OCI-LY1 (cell line): ENCODE results near the gene SNTG2.

Experiments used
- H2AFZ ChIP-seq: fragments of 200-600 bp; sonication (generic), shearing (Covaris generic); 2 replicates; pipeline ENCODE4 v1.6.0; 2014; ENCODE audit warnings: antibody characterized with exemption, mild to moderate bottlenecking, low read length
- H3F3A ChIP-seq: fragments of 200-600 bp; sonication (generic), shearing (Covaris generic); 2 replicates; pipeline ENCODE4 v1.6.0; 2014; ENCODE audit warnings: mild to moderate bottlenecking, antibody characterized with exemption, low read length, moderate library complexity; ENCODE audit not compliant: insufficient read depth
- H3K27ac ChIP-seq: fragments of 200-600 bp; sonication (generic); 2 replicates; pipeline ENCODE4 v1.5.1; 2014; ENCODE audit warnings: low read length, mixed run types, mild to moderate bottlenecking, low read depth; ENCODE audit not compliant: poor library complexity, severe bottlenecking
- H3K27me3 ChIP-seq: fragments of 200-600 bp; sonication (generic); 2 replicates; pipeline ENCODE4 v1.6.0; 2014; ENCODE audit warnings: antibody characterized with exemption, mild to moderate bottlenecking, low read length, moderate library complexity; ENCODE audit not compliant: insufficient read depth
- H3K36me3 ChIP-seq: fragments of 200-600 bp; sonication (generic); 2 replicates; pipeline ENCODE4 v1.6.1; 2014; ENCODE audit warnings: mild to moderate bottlenecking, antibody characterized with exemption, low read length, moderate library complexity, mixed read lengths; ENCODE audit not compliant: insufficient read depth
- H3K4me1 ChIP-seq: fragments of 200-600 bp; sonication (generic); 2 replicates; pipeline ENCODE4 v1.5.1; 2014; ENCODE audit warnings: mild to moderate bottlenecking, low read length, moderate library complexity; ENCODE audit not compliant: insufficient read depth, severe bottlenecking
- H3K4me2 ChIP-seq: fragments of 200-600 bp; sonication (generic), shearing (Covaris generic); 2 replicates; pipeline ENCODE4 v1.6.1; 2014; ENCODE audit warnings: low read length
- H3K4me3 ChIP-seq: fragments of 200-600 bp; sonication (generic); 2 replicates; pipeline ENCODE4 v1.5.1; 2014; ENCODE audit warnings: low read length, low read depth, mild to moderate bottlenecking, mixed read lengths; ENCODE audit not compliant: poor library complexity, severe bottlenecking
- H3K79me2 ChIP-seq: fragments of 200-600 bp; shearing (Covaris generic); 2 replicates; pipeline ENCODE4 v1.6.1; 2016; ENCODE audit warnings: mixed run types, low read length, mixed read lengths; ENCODE audit not compliant: insufficient read depth
- H3K9ac ChIP-seq: fragments of 200-600 bp; sonication (generic), shearing (Covaris generic); 2 replicates; pipeline ENCODE4 v1.6.1; 2014; ENCODE audit warnings: mild to moderate bottlenecking, low read length, mixed read lengths
- H3K9me2 ChIP-seq: fragments of 200-600 bp; sonication (generic), shearing (Covaris generic); 2 replicates; pipeline ENCODE4 v1.6.1; 2014; ENCODE audit warnings: low read depth, mild to moderate bottlenecking, low read length, mixed read lengths
- H3K9me3 ChIP-seq: fragments of 200-600 bp; shearing (Covaris generic); 2 replicates; pipeline ENCODE4 v1.6.1; 2014; ENCODE audit warnings: low read length, mixed read lengths
- H4K20me1 ChIP-seq: fragments of 200-600 bp; sonication (generic), shearing (Covaris generic); 2 replicates; pipeline ENCODE4 v1.6.0; 2016; ENCODE audit warnings: mild to moderate bottlenecking, low read length; ENCODE audit not compliant: insufficient read depth
- EZH2 ChIP-seq: fragments of 200-600 bp; sonication (generic), shearing (Covaris generic); IDR thresholded peaks from 2 replicates; pipeline ENCODE4 v1.8.0; 2017; ENCODE audit warnings: borderline replicate concordance, mixed run types, mild to moderate bottlenecking, antibody characterized with exemption, low read length, moderate library complexity, mixed read lengths
- TF ChIP-seq, protein P1 (sequence below): fragments of 200-600 bp; sonication (generic), shearing (Covaris generic); IDR thresholded peaks from 2 replicates; pipeline ENCODE4 v1.5.1; 2017; ENCODE audit warnings: mild to moderate bottlenecking, antibody characterized with exemption, low read length, moderate library complexity, mixed read lengths

SNTG2 gene

DNA sequence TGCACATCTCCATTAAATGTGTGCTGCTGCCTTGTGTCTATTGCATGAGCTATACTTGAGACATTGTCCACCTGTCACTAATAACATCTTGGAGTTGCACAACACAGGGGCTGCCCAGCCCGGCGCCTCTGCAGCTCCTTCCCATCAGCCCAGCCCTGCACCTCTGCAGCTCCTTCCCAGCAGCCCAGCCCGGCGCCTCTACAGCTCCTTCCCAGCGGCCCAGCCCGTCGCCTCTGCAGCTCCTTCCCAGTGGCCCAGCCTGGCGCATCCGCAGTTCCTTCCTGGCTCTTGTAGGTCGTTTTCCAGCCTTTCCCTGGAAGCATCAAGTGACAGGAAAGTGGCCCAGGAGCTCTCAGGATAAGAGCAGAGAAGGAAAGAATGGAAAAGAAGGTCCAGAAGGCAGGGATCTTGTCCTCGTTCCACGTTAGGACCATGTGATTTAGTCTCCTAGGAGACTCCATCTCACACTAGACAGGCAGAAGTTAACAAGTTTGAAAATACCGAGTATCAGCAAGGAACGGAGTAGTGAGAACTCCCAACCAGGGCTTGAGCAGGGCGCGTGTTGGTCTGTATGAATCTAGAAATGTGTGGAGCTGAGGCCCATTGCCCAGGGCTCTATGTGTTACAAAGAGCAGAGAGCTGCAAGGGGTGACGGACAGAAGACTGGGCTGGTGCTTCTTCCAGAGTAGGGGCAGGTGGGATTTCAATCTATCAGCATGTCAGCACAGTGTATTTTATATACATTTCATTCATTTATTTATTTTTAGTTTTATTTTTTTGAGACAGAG is 346.9 kb downstream of the SNTG2 start:
- Histone ChIP-seq H4K20me1 (no peaks in the 10 kb centered on the region), H3K9me2 (no peaks in the 10 kb centered on the region), H2AFZ (no peak overlapping the region), H3K9ac (no peak overlapping the region), H3K79me2 (no peaks in the 10 kb centered on the region), H3F3A (no peaks in the 10 kb centered on the region), H3K36me3 (no peaks in the 10 kb centered on the region), H3K4me2 (no peak overlapping the region), H3K27ac (no peak overlapping the region), H3K4me1 (no peaks in the 10 kb centered on the region), H3K27me3 (no peaks in the 10 kb centered on the region), H3K4me3 (no peak overlapping the region), H3K9me3 (no peaks in the 10 kb centered on the region)
- no peak for TF ChIP-seq EZH2
- TF ChIP-seq, protein P1, sequence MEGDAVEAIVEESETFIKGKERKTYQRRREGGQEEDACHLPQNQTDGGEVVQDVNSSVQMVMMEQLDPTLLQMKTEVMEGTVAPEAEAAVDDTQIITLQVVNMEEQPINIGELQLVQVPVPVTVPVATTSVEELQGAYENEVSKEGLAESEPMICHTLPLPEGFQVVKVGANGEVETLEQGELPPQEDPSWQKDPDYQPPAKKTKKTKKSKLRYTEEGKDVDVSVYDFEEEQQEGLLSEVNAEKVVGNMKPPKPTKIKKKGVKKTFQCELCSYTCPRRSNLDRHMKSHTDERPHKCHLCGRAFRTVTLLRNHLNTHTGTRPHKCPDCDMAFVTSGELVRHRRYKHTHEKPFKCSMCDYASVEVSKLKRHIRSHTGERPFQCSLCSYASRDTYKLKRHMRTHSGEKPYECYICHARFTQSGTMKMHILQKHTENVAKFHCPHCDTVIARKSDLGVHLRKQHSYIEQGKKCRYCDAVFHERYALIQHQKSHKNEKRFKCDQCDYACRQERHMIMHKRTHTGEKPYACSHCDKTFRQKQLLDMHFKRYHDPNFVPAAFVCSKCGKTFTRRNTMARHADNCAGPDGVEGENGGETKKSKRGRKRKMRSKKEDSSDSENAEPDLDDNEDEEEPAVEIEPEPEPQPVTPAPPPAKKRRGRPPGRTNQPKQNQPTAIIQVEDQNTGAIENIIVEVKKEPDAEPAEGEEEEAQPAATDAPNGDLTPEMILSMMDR, result no peak

DNA sequence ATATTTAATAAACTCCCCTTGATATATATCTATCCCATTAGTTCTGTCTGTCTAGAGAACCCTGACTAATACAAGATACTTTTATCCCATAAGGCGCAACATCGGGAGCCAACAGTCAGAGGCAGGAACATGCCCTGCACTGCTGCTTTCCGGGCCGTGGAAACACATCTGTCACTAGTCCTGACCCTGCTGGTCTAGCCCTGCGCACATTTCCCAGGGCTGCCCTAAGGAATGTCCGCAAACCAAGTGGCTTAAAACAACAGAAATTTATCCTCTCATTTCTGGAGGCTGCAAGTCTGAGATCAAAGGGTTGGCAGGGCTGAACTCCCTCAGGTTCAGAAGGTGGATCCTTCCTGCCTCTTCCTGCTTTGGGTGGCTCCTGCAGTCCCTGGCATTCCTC is 348.4 kb downstream of the SNTG2 start:
- Histone ChIP-seq H3K27me3 (no peaks in the 10 kb centered on the region), H3K4me1 (no peaks in the 10 kb centered on the region), H3K36me3 (no peaks in the 10 kb centered on the region), H3K27ac (no peak overlapping the region), H3F3A (no peaks in the 10 kb centered on the region), H3K9me3 (no peaks in the 10 kb centered on the region), H3K9me2 (no peaks in the 10 kb centered on the region), H3K79me2 (no peaks in the 10 kb centered on the region), H4K20me1 (no peaks in the 10 kb centered on the region), H3K4me2 (no peak overlapping the region), H3K4me3 (no peak overlapping the region), H3K9ac (no peak overlapping the region), H2AFZ (no peak overlapping the region)
- no peak for TF ChIP-seq EZH2
- TF ChIP-seq, protein P1, result no peak

DNA sequence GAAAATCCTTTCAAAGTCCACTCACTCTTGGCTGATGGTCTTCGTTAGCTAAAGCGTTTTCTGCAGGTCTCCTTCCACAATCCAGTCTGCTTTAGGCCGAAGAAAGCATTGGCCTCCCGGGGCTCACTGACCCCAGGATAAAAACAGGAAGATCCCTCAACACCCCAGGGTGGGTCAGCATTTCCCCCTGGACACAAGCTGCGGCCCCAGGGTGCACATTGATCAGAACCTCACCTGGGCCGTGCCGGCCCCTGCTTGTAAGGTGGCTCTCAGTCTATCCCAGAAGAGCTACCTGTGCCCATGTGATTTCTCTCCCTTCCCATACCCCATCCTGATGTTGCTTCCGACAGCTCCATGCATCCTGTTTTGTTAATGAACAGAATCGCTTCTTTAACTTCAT is 349.6 kb downstream of the SNTG2 start:
- TF ChIP-seq, protein P1, result no peak
- TF ChIP-seq EZH2, result no peak
- H3K27me3 ChIP-seq, result no peaks in the 10 kb centered on the region
- no peak overlapping the region for H2AFZ ChIP-seq

More for the DNA sequence above, 349.6 kb downstream of the SNTG2 start:
- Histone ChIP-seq H3F3A (no peaks in the 10 kb centered on the region), H3K9me3 (no peaks in the 10 kb centered on the region), H3K9me2 (no peaks in the 10 kb centered on the region), H3K79me2 (no peaks in the 10 kb centered on the region), H3K9ac (no peak overlapping the region), H4K20me1 (no peaks in the 10 kb centered on the region), H3K4me1 (no peaks in the 10 kb centered on the region), H3K27ac (no peak overlapping the region), H3K36me3 (no peaks in the 10 kb centered on the region), H3K4me2 (no peak overlapping the region), H3K4me3 (no peak overlapping the region)
